HG02642 (cell line): ENCODE measurements around the gene IRF8.
"Not testable (repeated sequence)": the region's sequence is repeated elsewhere in the genome, so short reads cannot be mapped to it uniquely, and the experiment has no call there.

Experiments
- ATAC-seq: cut with Tn5 transposase; IDR thresholded peaks from one replicate; pipeline ENCODE4 v1.9.1; 2021; ENCODE audit warnings: mild to moderate bottlenecking; ENCODE audit not compliant: unreplicated experiment, poor library complexity

Gene IRF8

GRCh38 chr16:85867189-85867588 lies 31.8 kb upstream of the IRF8 start:
- no peak for ATAC-seq

GRCh38 chr16:85868495-85868894 lies 30.5 kb upstream of the IRF8 start:
- ATAC-seq: no peak

- ATAC-seq: no peak
Measured at GRCh38 chr16:85869206-85869605, 29.8 kb upstream of the IRF8 start.

GRCh38 chr16:85869785-85870558 lies 29.0 kb upstream of the IRF8 start:
- no peak for ATAC-seq

- no peak for ATAC-seq
Measured at GRCh38 chr16:85871756-85872155, 27.2 kb upstream of the IRF8 start.

- no peak for ATAC-seq
Measured at GRCh38 chr16:85872734-85873133, 26.2 kb upstream of the IRF8 start.

GRCh38 chr16:85873153-85873552 lies 25.8 kb upstream of the IRF8 start:
- ATAC-seq: no peak

- not testable (repeated sequence) for ATAC-seq
Measured at GRCh38 chr16:85874031-85874430, 24.9 kb upstream of the IRF8 start.

- ATAC-seq: no peak
Measured at GRCh38 chr16:85878407-85878806, 20.6 kb upstream of the IRF8 start.

- ATAC-seq: no peak
Measured at GRCh38 chr16:85878875-85879274, 20.1 kb upstream of the IRF8 start.

GRCh38 chr16:85879549-85879948 lies 19.4 kb upstream of the IRF8 start:
- no peak for ATAC-seq

- ATAC-seq: peak; percentile 62
Measured at GRCh38 chr16:85879975-85880831, 18.8 kb upstream of the IRF8 start.

- no peak for ATAC-seq
Measured at GRCh38 chr16:85880861-85881260, 18.1 kb upstream of the IRF8 start.

- ATAC-seq: no peak
Measured at GRCh38 chr16:85881436-85881835, 17.5 kb upstream of the IRF8 start.

- ATAC-seq: no peak
Measured at GRCh38 chr16:85882181-85882810, 16.7 kb upstream of the IRF8 start.

- ATAC-seq: no peak
Measured at GRCh38 chr16:85883813-85884212, 15.1 kb upstream of the IRF8 start.

GRCh38 chr16:85884808-85885463 lies 14.0 kb upstream of the IRF8 start:
- ATAC-seq: no peak

- no peak for ATAC-seq
Measured at GRCh38 chr16:85885537-85885936, 13.4 kb upstream of the IRF8 start.

GRCh38 chr16:85888405-85889331 lies 10.3 kb upstream of the IRF8 start:
- ATAC-seq: peak; percentile 86
